Activated CD4-positive, alpha-beta T cell treated with anti-CD3 and anti-CD28 coated beads for 4 hours (primary cell): ENCODE data around the gene INTS15.
"Not testable (repeated sequence)": the region's sequence is repeated elsewhere in the genome, so short reads cannot be mapped to it uniquely, and the experiment has no call there.

Experiments
- DNase-seq, 2 donors: peaks; one replicate each; pipeline ENCODE4 v3.0.0-alpha.2; 2020

INTS15 gene

GRCh38 chr7:6577369-6578113, 12.3 kb upstream of the INTS15 start, which contains the start of gene ZDHHC4:
Gene ZDHHC4 (plus strand): TSS chr7:6577454. CDS start chr7:6580562, 3,108 bp downstream.
- peak; percentile 82 to 83 for DNase-seq

DNA sequence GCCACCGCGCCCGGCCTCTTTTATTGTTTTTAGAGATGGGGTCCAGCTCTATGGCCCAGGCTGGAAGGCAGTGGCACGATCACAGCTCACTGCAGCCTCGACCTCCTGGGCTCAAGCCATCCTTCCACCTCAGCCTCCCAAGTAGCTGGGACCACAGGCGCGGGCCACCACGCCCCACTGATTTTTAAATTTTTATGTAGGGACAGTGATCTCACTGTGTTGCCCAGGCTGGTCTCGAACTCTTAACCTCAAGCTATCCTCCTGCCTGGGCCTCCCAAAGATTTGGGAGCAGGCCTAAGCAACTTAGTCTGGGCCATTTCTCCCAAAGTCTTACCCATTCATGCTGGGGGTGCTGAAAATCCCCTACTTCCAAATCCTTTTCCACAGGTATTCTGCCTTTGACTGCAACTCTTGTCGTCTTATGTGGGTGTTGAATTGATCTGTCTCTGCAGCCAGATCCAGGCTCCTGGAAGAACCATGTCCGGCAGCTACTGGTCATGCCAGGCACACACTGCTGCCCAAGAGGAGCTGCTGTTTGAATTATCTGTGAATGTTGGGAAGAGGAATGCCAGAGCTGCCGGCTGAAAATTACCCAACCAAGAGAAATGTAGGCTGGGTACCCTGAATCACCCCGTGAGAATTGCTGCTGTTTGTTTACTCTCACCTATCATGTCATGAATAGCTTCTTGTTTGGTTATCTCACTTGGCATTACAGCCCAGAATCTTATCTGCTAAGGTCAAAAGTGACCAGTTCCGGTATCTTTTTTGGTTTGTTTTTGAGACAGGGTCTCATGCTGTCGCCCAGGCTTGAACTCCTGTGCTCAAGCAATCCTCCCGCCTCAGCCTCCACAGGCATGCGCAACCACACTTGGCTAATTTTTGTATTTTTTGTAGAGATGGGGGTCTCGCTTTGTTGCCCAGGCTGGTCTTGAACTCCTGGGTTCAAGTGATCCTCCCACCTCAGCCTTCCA, 11.4 kb upstream of the INTS15 start:
- no peak for DNase-seq

GRCh38 chr7:6579446-6579845, 10.4 kb upstream of the INTS15 start:
- DNase-seq, result no peak

DNA sequence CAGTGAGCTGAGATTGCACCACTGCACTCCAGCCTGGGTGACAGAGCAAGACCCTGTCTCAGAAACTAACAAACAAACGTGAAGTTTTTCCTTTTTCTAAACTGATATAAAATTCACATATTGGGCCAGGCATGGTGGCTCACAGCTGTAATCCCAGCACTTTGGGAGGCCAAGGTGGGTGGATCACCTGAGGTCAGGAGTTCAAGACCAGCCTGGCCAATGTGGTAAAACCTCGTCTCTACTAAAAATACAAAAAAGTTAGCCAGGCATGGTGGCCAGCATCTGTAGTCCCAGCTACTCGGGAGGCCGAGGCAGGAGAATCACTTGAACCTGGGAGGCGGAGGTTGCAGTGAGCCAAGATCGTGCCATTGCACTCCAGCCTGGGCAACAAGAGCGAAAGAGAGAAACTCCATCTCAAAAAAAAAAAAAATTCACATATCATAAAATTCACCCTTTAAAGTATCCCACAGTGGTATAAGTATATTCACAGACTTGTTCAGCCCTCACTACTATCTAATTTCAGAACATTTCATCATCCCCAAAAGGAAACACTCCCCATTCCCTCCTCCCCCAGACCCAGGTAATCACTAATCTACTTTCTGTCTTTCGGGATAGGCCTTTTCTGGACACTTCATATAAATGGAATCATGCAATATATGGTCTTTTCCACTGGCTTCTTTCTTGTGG, 3.9 kb upstream of the INTS15 start:
- not testable (repeated sequence) for DNase-seq

DNA sequence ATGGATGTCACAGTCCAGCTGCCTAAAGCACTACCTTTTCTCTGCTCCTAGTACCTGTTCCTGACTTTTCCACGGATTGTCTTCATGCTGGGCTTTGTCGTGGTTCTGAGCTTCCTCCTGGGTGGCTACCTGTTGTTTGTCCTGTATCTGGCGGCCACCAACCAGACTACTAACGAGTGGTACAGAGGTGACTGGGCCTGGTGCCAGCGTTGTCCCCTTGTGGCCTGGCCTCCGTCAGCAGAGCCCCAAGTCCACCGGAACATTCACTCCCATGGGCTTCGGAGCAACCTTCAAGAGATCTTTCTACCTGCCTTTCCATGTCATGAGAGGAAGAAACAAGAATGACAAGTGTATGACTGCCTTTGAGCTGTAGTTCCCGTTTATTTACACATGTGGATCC, 1.3 kb upstream of the INTS15 start:
- no peak for DNase-seq

GRCh38 chr7:6589151-6589828, 531 bp upstream of the INTS15 start:
- DNase-seq, result no peak

DNA sequence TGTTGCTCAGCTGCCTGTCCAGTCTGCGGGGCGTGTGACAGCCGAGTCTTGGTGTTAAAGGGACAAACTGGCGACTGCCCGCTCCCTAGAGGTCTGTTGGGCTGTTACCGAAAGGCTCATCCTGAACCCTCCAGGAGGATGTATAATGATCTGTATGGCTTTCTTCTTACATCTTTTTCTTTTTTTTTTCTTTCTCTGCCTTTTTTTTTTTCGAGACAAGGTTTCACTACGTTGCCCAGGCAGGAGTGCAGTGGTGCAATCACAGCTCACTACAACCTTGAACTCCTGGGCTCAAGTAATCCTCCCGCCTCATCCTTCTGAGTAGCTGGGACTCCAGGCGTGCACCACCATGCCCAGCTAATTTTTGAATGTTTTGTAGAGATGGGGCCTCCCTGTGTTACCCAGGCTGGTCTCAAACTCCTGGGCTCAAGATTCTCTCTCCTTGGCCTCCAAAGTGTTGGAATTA, 857 bp downstream of the INTS15 start:
- DNase-seq, result no peak

GRCh38 chr7:6600093-6600492, 10.3 kb downstream of the INTS15 start:
- DNase-seq, result no peak

DNA sequence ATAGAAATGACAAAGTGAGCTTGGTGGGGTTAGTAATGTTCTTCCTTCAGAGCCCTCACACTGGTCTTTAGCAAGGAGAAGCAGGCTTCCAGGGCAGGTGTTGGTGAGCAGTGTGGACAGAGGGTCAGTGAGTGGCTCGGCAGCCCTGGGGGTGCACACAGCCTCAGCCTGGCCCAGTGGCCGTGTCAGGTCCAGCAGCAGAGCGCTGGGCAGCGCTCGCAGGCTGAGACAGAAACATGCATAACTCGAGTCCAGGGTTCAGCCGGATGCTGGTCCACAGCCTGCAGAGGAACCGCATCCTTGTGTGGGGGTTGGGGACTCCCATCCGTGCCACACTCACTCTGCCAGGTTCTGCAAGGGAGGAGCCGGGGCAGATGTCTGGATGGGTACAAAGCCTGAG, 14.6 kb downstream of the INTS15 start:
- DNase-seq, result no peak

DNA sequence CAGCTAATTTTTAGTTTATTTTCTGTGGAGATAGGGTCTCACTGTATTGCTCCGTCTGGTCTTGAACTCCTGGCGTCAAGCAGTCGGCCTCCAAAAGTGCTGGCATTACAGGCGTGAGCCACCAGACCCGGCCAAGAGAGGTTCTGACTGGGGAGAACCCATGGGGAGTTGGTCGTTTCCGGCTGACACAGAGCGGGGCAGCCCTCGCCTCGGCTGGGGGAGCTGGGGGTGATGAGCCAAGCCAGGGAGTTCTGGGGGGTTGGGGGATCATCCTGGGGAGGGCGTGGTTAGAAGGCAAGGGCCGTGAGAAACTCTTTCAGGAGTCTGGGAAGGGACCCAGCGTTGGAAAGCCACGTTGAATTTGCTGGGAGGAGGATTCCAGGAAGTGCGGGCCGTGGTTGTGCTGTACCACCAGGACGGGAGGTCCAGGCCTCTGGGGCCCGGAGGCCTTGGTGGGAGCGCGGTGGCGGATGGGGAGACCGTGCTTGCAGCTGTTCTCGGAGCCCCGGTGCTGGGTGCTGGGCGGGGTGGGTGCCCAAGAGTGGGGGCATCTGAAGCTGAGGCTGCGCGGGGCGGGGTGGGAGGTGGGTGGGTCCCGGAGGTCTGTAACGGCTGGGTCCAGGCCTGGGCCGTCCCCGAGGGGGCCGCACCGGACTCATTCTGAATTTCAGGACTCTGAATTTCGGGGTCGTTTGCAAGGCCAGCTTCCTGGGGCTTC, 17.2 kb downstream of the INTS15 start:
- DNase-seq, result no peak

DNA sequence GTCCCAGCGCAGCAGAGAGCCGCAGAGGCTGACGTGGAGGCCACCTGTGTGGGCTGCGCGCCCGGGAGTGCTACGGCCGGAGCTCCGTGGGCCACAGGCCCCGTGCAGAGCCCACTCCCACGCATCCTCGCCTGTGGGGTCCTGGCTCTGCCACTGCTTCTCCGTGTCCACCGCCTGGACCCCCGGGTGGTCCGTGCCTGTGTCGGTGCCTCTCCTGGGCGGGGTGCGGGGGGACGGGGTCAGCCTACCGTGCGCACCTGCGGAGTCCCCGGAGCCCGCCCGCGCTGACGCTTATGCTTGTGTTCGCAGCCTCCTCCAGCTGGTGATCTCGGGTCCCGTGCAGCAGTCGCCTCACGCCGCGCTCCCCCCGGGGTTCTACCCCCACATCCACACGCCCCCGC, 17.8 kb downstream of the INTS15 start:
- no peak for DNase-seq

DNA sequence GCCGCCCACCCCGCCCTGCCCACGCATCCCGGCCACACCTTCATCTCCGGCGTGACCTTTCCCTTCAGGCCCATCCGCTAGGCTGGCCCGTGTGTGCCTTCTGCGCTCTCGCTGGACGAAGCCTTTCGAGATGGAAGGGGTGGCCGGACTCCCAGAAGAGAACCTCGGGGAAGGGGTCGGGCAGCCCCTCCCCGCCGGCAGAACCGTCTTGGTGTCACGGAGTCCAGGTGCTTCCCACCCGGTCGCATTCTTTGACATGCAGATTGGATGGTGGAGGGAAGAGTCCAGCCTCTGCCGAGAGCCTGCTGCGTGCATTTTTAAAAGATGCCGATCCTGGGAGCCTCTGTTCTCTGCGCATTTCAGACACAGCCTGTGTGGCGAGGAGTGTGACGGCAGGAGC, 18.3 kb downstream of the INTS15 start:
- DNase-seq, result no peak

DNA sequence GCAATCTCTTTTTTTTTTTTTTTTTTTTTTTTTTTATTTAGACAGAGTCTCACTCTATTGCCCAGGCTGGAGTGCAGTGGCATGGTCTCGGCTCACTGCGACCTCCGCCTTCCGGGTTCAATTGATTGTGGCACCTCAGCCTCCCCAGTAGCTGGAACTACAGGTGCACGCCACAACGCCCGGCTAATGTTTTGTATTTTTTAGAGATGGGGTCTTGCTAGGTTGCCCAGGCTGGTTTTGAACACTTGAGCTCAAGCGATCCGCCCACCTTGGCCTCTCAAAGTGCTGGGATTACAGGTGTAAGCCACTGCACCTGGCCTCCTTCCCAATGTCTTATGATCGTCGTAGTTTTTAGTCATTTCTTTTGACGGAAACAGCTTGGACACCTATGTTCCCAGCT, 19.0 kb downstream of the INTS15 start:
- no peak for DNase-seq

- DNase-seq, result no peak
Observed at GRCh38 chr7:6612819-6613218, 23.0 kb downstream of the INTS15 start.

- no peak for DNase-seq
Observed at GRCh38 chr7:6613706-6614105, 23.9 kb downstream of the INTS15 start.

GRCh38 chr7:6614953-6615722, 25.3 kb downstream of the INTS15 start, which contains the start of gene ZNF853:
Gene ZNF853 (plus strand): TSS chr7:6615610. CDS start chr7:6616175, 565 bp downstream.
- no peak for DNase-seq

GRCh38 chr7:6615723-6616555, 26.1 kb downstream of the INTS15 start:
- DNase-seq, result no peak

GRCh38 chr7:6616854-6617643, 27.2 kb downstream of the INTS15 start:
- no peak for DNase-seq

DNA sequence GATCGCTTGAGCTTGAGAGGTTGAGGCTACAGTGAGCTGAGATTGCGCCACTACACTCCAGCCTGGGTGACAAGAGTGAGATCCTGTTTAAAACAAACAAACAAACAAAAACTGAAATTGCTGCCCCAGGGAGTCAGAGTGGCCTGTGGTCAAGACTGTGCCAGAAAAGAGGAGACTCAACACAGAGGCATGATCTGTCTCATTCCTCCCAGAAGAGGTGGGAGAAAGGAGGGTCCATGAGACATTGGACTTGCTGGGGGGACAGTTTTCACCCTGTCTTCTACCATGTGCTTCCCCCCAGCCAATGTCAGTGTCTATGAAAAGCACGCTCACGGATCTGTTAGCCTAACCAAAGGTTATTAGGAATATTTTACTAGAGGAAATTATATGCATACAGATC, 28.8 kb downstream of the INTS15 start:
- DNase-seq, result no peak
